Activated CD4-positive, CD25-positive, alpha-beta regulatory T cell treated with anti-CD3 and anti-CD28 coated beads, Interleukin-2, amount 50 U/mL, for 24 hours (primary cell): ENCODE results near the gene PLEKHG1.
A peak's percentile ranks its signal among the peaks of the same experiment; 100 is the strongest.

ENCODE experiments used
- ATAC-seq, 2 donors: fragments of 150-1000 bp; cut with Tn5 transposase; one replicate each; pipeline ENCODE4 v1.10.0; 2021; ENCODE audit warnings: mild to moderate bottlenecking in 1 of 2, moderate library complexity in 1 of 2

The PLEKHG1 gene

DNA sequence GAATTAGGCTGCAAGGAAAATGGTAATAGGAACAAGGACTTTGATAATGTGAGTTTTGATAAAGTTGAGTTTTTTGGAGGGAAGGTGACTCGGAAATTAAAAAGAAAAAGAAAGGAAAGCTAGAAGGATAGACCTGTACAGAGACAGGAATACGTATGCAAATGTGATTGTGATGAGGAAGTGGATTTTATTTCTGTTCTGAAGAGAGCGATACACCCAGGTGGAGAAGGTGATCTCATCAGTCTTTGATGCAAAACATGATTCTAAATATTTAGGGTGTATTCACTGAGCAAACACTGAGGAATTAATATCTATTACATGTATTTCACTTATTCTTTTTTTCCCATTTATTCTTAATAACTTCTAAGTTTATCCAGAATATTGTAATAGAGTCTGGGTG, 9.2 kb upstream of the PLEKHG1 start:
- ATAC-seq, result no peak

DNA sequence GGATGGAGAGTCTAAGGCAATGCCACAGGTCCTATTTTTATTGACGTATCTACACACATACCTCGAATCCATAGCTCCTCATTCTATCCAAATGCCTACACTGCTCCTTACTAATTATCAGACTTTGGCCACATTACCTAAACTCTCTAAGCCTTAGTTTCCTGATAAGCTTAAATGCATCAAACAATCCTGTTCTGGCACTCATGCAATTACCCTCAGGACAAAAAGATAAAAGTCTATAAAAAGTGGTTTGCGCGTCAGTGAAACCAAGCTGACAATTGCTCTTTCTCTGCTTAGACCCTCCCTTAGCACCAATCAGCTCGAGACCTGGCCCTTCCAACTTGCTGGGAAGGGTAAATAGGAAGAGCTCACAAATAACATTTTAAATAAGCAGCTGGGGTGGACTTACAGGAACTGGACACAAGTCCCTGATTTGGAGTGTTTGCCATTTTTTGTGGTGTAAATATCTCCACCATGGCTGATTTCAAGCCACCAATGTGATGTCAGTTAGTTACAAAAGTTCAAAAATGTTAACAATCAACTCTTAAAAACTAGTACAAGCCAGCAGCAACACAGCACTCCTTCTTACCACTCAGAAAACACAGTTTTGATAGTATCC, 7.2 kb upstream of the PLEKHG1 start:
- no peak for ATAC-seq

DNA sequence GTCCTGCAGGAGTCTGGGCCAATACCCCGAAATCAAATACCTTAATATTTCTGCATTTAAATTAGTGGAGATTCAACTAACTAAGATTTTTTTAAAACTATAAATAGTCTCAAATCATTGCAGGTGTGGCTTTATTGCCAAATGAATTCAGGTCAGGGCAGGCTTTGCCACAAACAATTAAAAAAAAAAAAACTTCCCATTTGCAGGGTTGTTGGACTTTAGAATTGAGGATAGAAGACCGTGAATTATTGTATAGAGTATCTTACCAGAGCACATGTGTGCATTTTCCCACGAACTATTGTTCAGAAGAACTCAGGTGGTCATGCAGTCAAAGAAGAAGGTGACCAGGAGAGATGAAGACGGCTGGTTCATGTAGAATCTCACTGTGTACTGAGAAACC, 6.6 kb upstream of the PLEKHG1 start:
- ATAC-seq, result no peak

DNA sequence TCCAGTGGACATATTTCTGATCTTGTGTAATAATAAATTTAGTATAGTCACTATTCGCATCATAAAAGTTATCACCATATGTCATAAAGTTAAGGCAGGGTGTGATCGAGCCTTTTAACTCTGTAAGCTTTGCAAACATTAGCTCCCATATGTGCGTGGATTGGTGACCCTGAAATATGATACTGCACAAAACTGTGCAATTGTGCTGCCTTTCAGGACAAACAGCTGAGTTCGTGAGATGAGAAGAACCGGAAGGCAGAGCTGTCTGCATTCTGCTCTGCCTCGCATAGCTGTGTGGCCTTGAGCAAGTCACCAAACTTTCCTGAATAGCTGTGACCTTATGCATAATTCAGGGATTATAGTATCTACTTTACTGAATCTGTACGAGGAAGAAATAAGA, 3.2 kb upstream of the PLEKHG1 start:
- ATAC-seq, result no peak

DNA sequence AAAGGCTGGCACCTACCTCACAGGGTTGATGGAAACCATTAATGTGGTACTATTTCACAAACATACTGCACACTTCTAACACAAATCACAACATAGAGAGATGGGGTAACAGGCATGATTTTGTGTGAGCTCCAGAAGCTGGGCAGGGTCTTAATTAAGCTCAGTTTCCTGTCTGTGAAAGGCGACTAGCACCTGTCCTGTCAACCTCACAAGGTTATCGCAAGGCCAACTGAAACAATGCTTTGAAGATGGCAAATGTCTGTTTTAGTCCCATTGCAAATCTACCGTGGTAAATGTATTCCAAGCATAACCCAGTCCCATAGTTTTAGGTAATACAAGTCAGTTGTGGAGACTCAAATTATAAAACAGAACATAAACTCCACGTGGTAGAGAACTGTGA, 1.3 kb upstream of the PLEKHG1 start:
- no peak for ATAC-seq

DNA sequence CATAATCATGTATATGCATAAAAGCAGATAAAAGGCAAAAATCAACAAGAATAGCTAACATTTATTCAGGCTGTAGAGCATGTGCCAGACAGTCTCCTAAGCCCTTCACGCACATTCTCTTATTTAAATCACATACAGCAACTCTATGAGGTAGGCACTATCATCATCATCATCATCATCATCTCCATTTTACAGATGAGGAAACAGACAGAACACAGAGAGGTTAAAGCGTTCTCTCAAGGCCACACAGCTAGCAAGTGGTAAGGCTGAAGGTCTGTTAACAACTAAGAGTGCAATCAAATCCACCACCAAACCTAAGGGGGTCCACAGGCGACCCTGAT, 857 bp upstream of the PLEKHG1 start:
- no peak for ATAC-seq

DNA sequence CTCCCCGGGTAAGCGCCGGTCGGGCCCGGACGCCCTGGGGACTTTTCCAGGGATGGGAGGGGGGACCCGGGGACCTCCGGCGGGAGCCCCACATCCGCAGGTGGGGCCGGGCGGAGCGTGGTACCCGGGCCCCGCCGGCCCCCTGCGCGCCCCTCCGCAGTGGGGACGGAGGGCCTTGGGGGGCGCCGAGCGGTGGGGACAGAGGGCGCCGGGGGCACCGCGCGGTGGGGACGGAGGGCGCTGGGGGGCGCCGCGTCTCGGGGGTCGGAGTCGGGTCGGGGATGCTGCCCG, 270 bp downstream of the PLEKHG1 start:
- ATAC-seq, result no peak

DNA sequence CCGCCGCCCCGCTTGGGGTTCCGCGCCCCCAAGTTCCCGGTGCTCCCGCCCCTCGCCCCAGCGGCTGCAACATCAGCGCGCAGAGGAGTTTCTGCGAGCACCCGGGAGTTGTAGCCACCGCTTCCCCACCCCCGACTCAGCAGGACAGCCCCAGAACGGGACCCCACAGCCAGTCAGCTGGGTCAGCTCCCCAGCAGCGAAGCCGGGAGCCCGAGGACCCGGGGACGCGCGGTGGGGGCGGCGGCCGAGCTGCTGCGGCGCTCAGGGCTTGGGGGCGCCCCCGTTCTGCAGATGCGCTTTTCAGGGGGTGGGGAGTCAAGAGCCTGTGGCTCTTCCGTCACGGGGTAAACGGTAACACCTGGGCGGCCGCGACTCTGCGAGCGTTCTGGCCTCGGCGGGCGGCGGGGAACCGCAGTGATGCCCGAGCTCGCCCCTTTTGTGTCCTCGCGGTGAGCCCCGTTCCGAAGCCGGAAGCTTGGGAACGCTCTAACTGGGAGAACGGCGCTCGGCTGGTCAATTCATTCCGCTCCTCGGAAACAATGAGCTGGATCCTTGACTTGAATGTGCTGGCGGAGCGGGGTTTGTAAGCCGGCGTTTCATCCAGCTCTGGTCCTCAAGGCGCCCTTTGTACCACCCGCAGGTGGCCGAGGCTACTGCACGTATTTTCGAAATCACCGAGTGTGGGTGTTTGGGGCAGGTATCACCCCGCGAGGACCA, 774 bp downstream of the PLEKHG1 start:
- ATAC-seq, result peak; percentile 70 to 73

DNA sequence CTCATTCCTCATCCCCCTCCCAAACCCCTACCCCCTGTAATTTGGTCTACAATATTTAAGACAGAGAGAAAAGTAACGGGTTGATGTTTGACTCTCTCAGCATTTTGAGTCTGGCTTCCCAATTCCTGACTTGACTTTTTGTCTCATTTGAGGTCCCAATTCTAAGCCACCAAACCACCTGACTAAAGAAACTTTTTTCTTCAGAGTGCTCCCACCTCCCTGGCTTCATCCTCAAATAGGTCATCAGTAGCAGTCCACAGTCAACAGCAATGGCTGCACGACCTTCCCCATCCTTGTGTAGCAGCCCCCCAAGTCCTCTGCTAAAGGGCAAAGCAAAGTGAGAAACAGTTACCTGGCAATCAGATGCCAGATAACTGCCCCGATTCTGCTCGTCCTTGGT, 1.8 kb downstream of the PLEKHG1 start:
- ATAC-seq, result no peak

DNA sequence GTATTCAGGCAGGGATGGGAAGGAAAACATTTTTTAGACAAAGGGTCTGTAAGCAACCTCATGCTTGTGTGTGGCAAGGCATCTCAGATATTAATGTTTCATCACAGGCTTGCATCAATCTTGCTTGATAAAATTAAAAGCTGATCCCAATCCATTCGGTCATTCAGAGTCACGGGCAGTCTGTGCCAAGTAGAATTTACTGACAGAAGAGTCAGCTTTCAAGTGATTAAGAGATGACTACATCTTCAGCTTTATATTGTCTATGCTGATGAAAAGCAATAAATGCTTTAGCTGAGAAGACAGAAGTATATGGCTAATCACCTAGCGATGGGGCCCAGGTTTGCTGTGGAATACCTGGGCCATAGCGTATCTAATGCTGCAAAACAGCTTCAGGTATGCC, 3.5 kb downstream of the PLEKHG1 start:
- ATAC-seq, result no peak

DNA sequence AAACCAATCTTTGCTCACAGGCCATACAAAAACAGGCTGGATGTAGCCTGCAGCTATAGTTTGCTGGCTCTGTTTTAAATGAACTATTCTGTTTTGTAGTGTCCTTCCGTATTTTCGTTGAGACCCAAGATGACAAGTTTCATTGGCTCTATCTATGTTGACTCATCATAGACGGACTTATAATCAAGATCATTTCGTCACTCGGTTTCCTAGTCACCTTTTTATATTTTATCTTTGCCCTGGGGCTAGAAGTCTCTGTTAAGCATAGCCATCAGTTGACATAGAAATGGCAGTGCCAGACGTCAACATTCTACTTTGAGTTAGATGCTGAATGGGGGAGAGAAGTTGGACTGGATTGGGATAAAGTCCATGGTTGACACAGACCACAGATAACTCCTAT, 4.8 kb downstream of the PLEKHG1 start:
- no peak for ATAC-seq

DNA sequence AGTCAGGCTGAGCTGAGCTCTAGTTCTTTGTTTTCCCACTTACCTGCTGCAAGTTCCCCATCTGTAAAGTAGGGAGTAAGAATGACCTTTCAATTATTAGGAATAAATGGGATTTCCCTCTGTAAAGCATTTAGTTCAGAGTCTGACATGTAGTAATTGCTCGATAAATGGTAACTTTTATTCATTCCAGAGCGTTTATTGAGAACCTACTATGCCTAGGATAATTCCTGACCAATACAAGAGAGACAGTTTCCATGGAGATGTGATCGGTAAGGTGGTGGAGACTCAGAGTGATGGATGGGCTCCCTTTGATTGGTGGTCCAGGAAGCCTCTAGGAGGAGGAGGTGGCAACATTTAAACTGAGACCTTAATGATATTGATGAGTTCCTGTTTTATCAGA, 5.6 kb downstream of the PLEKHG1 start:
- ATAC-seq, result no peak

DNA sequence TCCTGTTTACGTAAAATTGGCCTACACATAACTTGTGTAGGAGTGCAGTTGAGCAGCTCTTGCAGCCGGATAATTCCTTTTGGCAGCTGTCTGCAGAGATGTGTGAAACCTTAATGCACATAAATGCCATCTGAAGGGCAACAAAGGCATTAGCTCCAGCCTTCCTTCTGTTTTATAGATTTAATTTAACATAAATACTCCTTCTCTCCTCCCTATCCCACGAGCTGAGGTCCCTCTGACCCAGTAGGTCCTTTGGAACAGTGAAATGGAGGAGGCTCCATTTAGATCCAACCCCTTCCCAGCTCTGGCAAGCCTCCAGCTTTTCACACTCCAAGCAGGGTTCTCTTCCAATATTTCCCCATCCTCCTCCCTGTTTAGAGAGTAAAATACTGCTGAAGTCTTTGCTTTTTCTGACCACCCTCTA, 6.5 kb downstream of the PLEKHG1 start:
- ATAC-seq, result no peak

DNA sequence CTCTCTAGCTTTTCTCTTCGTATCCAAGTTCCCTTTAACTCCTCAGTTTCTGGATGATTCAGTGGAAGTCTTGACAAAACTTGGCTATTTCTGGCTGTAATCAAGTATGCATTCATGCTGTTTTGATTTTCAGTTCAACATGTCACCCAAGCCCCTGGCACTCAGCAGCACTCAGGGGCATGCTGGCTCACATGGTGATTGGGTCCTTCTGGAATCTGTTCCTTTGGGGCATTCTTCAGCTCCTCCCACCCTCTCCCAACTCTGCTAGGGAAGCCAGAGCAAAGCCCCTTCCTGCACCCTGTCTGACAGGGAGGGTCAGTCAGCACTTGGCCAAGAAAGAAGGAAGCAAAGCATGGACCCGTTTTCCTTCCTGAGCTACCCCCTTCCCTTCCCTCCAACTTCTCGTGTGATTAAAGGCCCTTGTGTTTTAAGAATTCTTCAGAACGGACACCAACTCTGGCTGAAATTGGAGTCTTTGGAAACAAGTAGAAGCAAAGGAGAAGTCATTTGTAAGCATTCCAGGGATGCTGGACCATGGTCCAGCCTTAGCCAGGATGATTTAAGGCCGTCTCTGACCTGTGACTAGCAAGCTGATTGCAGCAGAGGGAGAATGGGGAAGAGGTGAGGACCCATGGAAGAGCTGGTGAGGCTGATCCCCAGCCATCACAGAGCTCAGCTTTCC, 7.1 kb downstream of the PLEKHG1 start:
- no peak for ATAC-seq

DNA sequence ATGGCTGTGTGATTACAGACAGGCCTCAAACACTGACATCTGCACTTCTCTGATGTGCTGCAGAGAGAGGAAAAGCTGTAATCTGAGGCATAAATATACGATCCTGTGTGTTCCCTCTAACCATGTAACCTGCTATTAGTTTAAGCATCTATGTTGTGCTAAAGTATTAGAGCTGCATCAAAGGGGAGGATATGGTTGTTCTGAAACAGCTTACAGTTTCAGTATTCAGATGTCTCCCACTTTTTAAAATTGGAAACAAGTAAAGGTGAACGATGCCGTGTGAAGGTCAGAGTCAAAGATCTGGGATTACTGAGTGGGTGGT, 7.6 kb downstream of the PLEKHG1 start:
- ATAC-seq, result no peak

DNA sequence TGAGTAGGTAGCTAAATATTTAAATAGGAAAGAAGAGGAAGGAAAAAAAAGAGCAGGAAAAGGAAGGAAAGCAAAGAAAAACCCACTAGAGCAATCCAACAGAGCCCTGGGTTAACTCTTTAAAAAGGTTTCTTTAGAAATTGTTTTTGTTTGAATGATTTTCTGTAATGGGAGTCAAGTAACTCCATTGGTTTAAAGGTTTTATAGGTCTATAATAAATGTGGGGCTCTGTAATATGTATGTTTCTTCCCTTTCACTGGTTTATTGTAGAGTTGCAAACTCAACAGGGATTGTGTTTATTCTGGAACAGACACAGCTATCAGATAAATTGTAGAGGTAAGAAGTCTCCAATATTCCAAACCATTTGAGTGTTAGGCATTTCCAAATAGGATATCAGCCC, 10.9 kb downstream of the PLEKHG1 start:
- ATAC-seq, result no peak

DNA sequence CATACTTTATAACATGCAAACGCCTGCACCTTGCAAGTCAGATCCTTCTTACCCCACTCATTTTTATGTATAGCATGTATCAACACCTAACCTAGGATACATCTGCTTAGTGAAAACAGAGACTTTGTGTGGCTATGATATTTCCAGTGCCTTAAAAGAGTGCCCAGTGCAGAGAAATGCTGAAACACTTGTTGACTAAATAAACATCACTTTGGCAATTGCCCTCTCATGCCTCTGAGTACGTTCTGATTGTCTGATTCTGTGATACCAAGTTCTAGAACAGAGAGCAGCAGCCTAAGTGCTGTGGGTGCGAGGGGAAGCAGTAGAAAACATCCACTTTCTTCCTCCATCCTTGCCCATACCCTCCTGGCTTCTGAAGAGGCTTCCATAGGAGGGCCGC, 13.6 kb downstream of the PLEKHG1 start:
- ATAC-seq, result no peak

DNA sequence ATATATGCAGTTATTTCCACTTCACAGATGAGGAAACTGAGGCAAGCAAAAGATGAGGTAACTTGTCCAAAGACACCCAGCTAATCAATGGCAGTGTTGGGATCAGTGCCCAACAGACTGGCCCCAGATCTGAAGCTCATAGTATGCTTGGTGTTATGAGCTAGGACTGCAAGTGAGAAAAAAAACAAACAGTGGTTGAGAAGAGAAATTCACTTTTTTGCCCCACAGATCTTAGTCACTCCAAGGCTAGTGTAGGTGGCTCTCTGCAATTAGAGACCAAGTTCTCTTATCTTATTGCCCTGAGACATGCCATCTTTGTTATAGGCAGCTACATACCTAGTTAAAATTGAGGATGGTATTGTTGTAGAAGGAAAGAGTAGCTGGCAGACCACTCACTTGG, 16.3 kb downstream of the PLEKHG1 start:
- no peak for ATAC-seq

DNA sequence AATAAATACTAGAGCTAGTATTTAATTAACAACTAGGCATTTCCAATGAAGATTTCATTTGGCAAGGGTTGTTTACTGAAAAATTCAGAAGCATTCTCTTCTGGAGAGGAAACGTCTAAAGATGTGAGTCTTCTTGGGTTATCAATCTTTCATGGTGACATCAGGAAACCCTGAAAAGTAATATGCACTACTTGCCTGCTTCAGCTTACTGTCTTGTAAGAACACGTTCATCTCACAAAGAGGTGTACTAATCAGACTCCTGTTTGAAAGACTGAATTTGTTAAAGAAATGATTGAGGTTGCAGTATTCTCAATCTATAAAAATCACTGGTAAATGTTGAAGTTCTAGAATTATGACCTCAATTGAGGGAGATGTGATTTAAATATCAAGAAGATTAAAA, 16.9 kb downstream of the PLEKHG1 start:
- no peak for ATAC-seq

DNA sequence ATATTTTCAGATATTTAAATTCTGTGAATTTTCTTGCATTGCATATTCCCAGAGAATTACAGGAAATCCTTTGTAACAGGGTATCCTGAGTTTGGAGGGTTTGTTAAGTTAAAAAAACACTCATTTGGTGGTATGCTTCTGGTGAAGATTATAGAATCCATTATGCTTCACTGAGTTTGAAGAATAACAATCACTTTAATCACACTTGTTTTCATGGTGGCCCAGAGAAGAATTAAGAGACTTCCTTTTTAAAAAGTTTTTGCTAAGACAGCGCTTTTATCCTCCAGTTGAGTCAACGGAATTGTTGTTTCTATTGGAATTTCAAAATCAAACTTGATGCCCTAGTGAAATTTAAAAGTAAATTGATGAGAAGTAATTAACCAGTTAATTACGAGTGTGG, 17.4 kb downstream of the PLEKHG1 start:
- ATAC-seq, result no peak

DNA sequence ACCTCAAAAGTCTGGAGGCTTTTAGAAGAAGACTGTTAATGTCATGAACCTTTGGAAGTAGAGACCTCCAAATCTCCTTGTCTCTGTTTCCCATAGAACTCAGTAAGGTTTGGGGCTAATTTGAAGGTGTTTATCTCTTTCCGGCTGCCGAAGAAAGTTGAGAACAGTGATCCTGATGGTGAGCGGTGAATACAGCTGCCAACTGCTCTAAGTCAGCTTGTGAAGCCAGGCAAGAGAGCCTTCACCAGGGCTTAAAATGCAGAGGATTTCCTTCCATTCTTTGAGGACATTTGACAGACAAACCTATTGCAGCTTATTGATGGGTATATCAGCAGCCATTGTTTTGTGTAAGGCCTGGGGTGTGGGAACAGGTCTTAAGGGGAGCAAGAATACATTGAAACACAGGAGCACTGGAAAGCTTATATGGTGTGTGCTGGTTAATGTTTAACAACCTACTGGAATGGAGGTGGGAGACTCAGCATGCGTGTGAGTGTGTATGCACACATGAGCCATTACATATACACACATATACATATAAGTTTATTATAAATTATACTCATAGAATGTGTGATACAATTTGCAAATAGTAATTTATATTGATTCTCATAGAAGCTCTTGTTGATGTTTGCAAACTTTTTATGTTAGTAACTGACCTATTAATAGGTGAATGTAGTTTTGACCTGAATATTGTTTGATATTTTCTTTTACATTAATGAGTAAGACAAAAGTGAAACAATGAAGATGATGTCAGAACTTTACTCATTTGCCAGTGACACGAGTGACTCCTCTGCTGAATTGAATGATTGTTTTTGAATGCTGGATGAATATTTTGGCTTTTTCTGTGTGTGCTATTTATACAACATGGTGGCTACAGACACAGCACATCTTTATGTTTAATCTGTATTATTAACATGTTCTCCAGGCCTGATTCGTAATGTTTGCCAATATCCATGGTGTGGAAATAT, 18.1 kb downstream of the PLEKHG1 start:
- peak; percentile 18 to 64 for ATAC-seq

DNA sequence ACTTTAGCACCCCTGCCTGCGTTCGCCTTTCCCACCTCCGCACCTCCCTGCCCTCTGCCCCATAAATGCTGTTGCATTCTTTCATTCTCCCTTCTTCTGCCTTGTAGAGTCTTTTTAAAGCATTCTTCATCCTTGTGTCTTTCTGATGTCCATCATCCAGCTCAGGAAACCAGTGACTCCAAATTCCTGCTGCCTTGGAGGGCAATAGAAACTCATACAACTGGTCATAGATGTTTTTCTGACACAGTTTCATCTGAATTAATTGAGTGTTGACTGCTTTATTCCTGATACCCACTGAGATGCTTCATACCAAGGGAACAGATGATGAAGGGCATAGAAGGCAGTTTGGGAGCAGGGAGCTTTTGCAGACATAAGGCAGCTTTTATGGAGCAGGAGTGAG, 19.6 kb downstream of the PLEKHG1 start:
- ATAC-seq, result no peak

DNA sequence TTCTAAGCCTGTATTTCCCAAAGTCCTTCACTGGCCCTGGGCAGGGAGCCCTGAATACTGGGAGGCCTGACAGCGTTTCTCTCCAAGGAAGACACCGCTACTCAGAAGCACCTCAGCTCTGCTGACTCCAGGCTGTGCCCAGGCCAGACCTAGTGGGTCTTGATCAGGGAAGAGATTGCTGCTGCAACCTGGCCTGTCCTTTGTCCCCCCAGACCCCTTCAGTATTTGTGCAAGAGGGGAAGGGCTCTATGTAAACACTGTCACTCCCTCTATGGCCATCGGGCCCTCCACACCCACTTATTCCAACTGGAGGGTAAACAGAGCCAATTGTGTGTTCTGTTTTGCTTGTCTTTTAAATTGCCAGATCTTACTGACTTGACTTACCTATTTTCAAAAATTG, 20.6 kb downstream of the PLEKHG1 start:
- no peak for ATAC-seq

DNA sequence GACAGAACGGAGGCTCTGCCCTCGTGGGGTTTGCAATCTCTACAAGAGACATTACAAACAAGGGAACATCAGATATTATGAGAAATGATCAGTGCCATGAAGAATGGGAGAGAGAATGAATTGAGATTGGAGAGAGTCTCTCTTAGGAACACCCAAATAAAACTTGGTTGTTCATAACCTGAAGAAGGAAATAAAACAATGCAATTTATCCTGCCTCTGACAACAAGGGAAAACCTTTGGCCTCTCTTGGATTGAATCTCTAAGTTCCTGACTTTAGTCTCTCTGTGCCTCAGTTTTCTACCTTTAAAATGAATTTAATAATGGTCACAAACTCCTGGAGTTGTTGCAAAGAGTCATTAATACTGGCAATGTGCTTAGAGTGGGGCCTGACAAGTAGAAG, 21.1 kb downstream of the PLEKHG1 start:
- ATAC-seq, result no peak
